HG02885 (cell line): ENCODE results near the gene DERL2.

Source experiments
- ATAC-seq: cut with Tn5 transposase; IDR thresholded peaks from one replicate; pipeline ENCODE4 v1.9.1; 2021; ENCODE audit warnings: mild to moderate bottlenecking; ENCODE audit not compliant: unreplicated experiment, poor library complexity

Gene DERL2

DNA sequence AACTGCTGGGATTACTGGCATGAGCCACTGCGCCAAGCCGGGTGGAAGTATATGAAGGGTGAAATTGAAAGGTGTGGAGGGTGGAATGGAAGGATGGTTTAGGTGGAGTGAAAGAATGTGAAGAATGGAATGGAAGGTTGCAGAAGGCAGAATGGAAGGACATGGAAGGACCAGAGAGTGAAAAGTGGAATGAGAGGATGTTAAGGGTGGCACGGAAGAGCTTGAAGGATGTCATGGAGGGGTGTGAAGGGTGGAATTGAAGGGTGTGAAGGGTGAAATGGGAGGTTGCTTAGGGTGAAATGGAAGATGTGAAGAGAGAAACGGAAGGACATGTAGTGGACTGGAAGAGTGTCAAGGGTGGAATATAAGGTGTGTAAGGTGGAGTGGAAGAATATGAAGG, 16.6 kb upstream of the DERL2 start:
- no peak for ATAC-seq

DNA sequence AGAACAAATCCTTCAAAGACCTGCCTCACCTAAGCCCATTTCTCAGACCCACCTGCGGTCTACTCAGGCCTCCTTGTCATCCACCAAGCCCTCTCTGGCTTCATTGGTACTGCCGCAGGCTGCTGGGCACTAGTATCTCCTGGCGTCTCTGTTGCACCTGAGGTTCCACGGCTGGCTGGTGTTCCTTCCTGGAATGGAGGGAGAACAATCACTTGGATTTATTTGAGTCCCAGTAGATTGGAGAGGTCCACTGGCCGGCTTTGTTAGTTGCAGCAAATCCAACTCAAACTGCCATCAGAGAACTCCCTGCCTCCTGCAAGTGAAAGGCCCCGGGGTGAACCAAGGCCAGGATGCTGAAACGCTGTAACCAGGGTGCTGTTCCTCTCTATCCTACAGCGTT, 15.7 kb upstream of the DERL2 start:
- no peak for ATAC-seq

DNA sequence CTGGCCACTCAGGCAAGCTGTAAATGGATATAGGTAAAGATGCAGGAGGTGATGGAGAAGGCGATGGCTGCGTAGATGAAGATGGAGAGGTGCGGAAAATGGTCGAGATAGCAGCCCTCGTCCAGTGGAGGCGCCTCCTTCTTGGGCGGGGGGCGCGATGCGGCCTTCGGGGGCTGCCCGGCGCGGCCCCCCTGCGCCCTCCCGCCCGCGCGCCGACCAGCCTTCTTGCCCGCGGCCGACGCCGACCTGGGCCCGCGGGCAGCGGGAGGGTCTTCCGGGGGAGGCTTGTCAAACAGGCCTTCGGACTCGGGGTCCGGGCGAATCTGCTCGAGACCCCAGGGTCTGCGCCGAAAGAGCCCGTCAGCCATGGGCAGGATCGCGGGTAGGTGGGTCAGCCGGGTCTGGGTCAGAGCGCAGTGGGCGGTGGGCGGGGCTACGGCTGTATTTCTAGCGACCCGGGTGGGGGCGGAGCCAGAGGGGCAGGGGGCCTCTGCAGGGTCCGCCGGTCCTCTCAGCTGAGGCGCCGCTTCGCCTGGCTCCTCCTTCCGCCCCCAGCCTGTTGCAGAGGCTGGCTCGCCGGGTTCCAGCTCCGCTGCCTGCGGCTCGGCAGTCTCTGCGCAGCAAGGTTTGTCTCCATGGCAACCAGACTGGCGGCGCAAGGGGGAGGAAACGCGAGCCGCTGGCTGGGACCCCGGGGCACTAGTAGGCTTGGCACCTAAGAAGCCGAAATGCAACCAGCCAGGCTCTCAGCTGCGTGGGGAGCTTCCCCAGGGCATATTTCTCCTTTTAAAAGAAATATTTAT, 14.8 kb upstream of the DERL2 start:
- no peak for ATAC-seq

DNA sequence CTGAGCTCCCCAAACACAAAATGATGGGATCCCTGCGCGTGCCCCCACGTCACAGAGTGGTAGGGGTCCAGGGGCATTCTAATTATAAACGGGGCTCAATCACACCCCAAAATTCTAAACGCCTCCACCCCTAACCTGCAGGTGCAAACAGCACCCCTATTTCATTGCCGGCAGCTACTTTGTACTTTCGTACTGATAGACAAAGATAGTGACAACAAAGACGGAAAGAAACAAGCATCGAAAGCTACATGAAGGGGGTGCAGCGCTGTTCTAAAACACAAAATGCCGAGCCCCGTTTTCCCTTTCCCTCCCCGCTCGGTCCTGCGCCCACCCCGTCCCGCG, 14.2 kb upstream of the DERL2 start:
- no peak for ATAC-seq

DNA sequence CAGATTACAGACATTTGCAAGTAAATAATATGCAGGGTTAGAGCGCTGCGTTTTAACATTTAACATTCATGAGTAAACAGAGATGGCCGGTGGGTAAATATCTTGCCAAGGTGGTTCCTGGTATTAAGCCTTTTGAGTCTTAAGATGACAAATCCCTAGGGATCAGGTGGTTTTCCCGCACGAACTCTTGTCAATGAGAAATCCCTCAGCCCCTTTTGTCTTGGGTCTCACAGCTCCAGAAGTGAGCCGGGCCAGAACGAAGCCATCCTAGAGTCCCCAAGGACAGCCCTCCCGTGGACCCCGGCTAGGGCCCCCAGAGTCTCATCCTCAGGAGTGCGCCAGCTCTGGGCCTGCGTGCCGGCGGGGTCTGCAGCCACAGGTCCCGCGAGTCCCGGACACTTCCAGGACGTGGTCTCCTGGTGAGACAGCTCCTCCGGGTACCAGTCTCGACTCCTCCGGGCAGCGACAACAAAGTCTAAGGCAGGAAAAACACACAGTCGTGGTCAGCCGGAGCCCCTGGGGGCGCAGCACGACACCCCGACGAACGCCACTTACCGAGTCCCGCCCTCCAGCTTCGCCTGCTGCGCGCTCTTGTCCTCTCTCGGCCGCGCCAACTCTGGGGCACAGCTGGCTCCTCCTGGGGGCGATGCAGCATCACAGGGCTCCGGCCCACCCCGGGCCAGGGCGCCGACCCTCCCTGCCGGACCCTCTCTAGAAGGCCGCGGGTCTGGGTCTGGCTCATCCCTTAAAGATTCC, 13.7 kb upstream of the DERL2 start:
- ATAC-seq, result no peak

DNA sequence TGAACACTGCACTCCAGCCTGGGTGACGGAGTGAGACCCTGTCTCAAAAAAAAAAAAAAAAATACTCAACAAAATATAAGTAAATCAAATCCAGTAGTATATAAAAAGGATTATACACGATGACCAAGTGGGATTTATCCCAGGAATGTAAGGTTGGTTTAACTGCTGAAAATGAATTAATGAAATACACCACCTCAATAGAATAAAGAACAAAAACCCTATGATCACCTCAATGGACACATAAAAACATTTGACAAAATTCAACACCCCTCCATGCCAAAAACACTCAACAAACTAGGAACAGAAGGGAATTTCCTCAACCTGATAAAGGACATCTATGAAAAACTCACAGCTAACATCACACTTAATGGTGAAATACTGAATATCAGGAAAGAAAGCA, 7.0 kb upstream of the DERL2 start:
- ATAC-seq, result no peak

DNA sequence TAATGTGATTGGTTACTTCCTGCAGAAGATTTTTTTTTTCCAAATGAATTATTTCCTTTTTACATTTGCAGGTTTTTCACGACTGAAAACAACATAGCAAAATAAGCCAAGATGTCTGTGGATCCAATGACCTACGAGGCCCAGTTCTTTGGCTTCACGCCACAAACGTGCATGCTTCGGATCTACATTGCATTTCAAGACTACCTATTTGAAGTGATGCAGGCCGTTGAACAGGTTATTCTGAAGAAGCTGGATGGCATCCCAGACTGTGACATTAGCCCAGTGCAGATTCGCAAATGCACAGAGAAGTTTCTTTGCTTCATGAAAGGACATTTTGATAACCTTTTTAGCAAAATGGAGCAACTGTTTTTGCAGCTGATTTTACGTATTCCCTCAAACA, 2.8 kb upstream of the DERL2 start:
- no peak for ATAC-seq

DNA sequence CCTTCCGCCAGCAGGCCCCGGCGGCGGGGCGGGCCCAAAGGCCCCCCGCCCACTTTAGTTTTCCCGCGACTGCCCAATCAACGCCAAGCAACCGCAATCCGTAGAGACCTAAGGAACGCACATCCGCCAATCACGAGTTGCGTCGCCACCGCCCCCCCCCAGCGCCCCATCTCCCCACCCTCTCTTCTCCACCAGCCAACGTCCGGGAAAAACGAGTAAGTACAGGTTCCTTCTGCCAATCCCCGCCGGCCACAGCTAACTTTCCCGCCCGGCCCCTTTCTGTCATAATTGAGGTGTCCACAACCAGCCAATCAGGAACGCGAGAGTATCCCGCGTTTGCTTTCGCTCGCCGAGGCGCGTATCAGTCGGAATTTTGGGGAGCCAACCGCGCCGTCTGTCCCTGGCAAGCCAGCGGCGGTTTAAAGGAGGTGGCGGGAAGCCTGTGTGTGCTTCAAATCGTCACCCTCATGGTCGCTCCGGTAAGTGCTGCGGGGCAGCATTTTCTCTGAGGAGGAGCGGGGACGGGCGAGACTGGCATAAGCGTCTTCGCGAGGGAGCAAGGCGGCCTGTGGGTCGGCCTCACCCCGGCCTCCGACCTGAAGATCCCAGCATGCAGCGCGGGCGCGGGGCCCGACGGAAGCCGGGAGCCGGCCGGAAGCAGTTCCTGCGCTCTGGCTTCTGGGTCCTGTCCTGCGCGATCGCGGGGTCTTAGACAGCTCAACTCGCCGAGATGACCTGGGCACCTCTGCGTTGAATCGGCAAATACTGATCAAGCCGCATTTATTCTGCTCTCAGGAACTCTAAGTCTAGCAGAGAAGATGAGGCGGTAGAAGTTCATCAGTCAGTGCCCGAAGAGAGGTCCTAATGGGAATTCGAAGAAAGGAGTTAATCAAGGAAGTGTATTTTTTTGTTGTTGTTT, 487 bp upstream of the DERL2 start, which contains the start of gene MIS12:
Gene MIS12, plus strand, starts transcription at position 361 of the 919 bp plus-strand sequence. CDS start 2,297 bp downstream, outside the sequence.
- peak; percentile 86 for ATAC-seq

DNA sequence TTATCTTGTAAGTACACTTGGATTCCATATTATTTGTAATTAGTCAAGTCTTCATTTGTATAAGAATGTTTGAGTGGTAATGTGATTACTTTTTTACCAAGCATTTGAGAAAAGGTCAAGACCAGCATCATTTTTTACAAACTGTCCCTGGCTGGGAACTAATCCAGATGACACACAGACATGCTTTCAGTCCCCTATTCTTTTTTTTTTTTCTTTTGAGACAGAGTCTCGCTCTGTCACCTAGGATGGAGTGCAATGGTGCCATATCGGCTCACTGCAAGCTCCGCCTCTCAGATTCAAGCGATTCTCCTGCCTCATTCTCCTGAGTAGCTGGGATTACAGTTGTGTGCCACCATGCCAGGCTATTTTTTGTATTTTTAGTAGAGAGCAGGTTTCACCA, 4.5 kb downstream of the DERL2 start:
- ATAC-seq, result no peak

DNA sequence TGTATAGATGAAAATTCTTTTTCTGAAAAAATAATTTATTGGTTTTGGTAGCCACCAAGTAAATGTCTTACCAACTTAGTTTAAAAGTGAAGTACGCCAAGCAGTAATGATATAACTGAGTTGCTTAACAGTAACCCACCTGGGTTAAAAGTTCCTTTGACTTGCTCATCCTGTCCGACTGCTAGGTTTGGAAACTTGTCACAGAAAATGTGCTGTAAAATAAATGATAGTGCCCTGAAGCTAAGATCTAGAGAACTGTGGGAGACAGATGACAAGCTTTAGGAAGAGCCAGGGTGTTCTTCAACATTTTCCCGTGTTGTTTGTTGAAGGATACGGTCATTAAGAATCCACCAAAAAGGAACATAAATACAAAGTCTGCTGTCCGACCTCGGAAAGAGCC, 5.0 kb downstream of the DERL2 start:
- ATAC-seq, result no peak

DNA sequence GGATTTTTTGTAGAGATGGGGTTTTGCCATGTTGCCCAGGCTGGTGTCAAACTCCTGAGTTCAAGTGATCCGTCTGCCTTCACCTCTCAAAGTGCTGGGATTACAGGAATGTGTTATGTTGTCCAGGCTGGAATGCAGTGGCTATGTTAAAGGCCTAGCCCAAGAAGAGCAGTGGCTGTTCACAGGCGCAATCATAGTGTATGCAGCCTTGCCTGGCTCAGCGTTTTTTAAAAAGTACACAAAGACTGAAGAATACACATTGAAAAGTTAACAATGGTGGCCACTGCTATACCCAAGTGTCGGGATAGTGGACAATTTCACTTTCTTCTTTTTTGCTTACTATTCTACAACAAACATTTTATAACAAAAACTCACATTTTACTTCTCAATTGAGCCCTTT, 7.0 kb downstream of the DERL2 start:
- ATAC-seq, result no peak

DNA sequence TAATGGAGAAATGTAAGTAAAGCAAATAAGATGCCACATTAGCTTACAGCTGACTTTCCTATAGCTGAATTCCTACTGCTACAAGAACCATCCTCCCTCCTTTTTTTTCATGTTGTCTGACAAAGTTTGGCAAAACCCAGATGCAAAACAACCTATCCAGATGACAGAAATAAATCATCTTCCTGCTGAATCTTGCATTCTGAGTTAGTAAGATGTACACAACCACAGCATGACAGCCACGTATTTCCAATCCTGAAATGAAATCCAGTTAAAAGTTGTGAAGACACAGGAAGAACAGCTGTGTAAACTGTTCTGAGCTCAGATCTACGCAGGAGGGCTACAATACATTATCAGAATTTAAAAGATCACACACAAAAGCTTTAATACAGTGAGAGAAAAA, 12.1 kb downstream of the DERL2 start:
- no peak for ATAC-seq

DNA sequence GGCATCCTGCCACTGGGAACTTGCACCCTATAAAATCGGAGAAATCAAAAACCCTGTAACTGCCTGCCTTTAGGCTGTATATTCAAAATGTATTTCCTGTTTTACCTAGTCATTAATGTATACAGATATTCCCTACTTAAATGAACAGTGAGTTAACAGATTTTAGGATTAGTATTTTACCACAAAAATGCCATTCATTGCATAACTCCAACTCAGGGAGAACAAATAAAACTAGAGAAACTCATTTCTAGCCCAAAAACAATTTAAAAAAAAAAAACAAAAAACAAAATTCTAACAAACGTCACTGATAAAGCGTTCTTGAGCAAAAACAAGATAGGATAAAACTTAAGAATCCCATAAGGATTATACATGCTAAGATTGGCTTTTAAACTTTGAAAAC, 13.5 kb downstream of the DERL2 start:
- no peak for ATAC-seq

DNA sequence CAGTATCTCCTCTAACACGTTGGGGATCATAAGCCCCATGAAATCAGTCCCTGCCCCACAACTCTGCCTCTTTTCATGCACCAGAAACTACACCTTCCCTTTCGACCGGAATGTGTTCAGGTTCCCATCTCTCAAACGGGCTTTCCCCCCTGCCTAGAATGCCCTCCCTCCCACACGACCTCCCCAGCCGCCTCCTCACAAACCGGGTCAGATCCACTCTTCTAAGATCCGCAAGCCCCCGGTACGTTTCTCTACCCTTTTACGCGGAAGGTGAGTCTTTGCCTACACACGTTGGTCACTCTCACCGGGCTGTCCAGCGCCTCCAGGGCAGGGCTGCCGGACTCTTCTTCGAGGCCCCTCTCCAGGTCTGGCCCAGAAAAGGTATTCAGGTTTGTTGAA, 17.9 kb downstream of the DERL2 start:
- ATAC-seq, result peak; percentile 13

DNA sequence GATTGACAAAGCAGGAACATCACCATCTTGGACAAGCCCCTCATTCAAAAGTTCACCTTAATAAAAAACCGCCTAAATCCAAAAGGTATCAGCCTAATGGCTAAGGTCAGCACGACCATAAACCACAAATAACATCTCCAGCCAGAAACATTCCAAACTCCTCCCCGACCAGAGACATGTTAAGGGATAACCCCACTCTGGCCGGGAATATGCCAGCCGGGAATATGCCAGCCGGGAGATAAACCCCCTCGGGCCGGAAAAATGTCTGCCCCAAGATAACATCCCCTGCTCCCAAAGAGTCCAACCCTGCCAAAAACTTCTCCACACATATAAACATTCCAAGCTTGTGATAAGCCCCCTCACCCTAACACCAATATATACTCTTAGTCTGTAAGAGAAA, 18.6 kb downstream of the DERL2 start:
- ATAC-seq, result no peak

DNA sequence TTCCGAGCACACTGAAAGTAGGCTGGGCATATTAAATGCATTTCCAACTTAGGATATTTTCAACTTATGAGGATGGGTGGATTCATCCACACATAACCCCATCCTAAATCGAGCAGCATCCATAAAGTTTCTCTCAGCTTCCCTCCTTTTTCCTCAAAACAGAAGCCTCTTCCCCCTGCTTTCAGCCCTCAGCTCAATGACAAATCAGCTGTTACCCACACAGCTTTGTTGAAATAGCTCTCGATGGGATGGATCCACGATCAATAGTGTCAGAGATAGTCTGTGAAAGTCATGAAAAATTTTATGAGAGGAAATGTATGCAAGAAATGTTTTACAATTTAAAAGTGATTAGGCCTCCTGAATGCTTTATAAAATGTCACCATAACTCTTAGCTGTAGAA, 19.7 kb downstream of the DERL2 start:
- ATAC-seq, result no peak

DNA sequence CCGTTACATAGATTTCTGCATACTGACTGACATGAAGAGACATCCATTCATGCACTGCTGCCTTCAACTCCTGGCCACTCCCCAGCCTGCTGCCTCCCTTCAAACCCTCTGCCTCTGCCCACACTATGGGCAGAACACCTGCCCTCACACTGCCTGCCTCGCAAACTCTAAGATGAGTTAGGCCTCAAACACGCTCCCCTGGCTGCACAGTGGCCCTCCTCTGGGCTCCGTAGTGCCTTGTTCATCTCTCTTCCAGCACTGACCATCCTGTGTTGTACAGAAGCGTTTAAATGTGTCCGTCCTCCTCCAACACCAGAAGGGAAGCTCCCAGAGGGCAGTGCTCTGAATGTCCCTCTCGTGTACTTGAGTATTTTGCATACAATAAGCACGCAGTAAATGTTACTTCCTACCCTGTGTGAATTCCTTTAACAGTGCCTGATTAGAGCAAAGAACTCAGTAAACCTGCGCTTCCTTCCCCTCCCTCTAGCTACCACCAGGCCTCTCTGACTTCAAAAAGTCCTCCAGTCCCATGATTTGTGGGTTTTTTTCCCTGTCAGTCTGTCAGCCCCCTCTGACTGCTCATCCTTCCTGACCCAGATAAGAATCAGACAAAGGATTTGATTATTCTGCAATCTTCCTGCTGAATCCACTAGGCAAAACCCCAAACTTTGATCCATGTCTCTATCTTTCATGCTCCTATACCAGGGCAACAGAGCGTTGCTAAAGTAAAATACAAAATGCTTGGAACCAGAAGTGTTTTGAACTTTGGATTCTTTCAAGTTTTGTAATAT, 21.1 kb downstream of the DERL2 start:
- no peak for ATAC-seq

DNA sequence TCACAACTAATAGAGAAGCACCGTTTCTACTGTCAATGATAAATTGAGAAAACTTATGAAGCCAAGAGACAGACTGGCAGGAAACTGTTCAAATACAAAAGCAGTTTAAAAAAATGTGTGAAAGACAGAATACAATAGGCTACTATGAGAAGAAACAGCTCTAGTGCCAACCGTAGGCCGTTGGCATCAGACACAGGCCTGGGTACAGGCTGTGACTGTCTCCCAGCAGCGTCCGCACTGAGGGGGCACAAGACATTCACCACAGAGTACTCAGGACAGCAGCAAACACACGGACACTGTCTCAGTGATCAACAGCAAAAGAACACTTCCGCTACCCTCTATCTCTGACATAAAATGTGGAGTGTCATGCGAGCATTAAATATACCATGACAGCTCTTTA, 39.2 kb downstream of the DERL2 start:
- no peak for ATAC-seq

DNA sequence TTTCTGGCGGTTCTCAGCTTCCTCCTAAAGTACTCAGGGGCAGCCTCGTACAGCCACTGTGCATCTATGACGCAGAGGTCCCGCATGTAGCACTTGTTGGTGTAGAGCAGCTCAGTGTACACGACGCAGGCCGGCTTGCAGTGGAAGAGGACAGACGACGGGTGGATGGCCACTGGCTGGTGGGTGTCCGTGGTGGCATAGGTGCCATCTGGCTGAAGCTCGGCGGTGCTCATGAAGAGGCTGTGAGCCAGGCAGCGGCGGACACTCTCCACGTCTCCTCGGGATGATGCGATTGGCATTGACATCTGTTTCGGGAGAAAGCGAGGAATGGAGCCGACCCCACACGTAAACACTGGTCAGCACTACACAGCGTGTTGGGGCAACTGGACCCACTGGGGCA, 41.8 kb downstream of the DERL2 start:
- no peak for ATAC-seq

DNA sequence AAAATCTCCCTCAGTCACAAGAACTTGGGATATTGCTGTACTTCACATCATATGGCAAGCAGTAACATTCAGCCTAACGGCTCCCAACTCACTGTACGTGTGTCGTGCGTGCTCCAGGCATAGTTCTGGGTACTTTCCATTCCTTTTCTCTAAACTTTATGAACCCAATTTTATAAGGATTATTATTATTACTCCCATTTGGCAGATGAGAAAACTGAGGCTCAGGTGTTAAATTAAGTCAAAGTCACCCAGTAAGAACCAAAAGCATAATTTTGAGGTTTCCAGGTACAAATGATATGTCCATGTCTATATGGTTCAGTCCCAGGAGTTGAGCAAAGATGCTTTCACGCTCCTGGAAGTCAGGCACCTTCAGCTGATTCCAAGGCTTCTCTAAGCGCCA, 42.2 kb downstream of the DERL2 start:
- ATAC-seq, result no peak
